AG04450 (cell line): ENCODE data around the gene SEC63. TPM values are rescaled to one million over a fixed set of nuclear protein-coding genes. Genes with fewer than 3 reads are reported as not detected.

ENCODE experiments used
- CTCF ChIA-PET: fragments of 300-600, 350-600 bp; formaldehyde crosslinking; extraction: SDS; loops from one replicate; lab custom pipeline; 2022; ENCODE audit warnings: antibody characterized with exemption, inconsistent platforms; lab: Charles Lee
- POLR2A ChIA-PET: fragments of 350-600 bp; formaldehyde crosslinking; extraction: SDS; loops from one replicate; lab custom pipeline; 2021; ENCODE audit warnings: antibody characterized with exemption, inconsistent platforms; lab: Yijun Ruan, JAX
- DNase-seq: peaks from one replicate; pipeline ENCODE4 v3.0.0-alpha.2; 2011; ENCODE audit warnings: low read depth, low spot score
- H3K27ac ChIP-seq: one replicate; pipeline ENCODE4 v1.5.1; 2012; ENCODE audit warnings: low read depth, low read length, control low read depth
- H3K27me3 ChIP-seq: one replicate; pipeline ENCODE4 v1.6.0; 2012; ENCODE audit warnings: low read length; ENCODE audit not compliant: control insufficient read depth, insufficient read depth
- H3K4me3 ChIP-seq: 2 replicates; pipeline ENCODE4 v1.5.1; 2011; ENCODE audit warnings: mild to moderate bottlenecking, low read depth, low read length, control low read depth
- H3K9me3 ChIP-seq: 2 replicates; pipeline ENCODE4 v1.5.1; 2012; ENCODE audit warnings: low read length; ENCODE audit not compliant: control insufficient read depth, insufficient read depth
- polyA plus RNA-seq: library from polyadenylated mRNA; depleted of rRNA; stranded (reverse); fragments of >200 nt; gene quantifications from 2 replicates; pipeline ENCODE4 v1.2.3, GENCODE V29; 2011
- TF ChIP-seq, protein P1 (sequence below): IDR thresholded peaks from 2 replicates; pipeline ENCODE4 v1.5.1; 2011; ENCODE audit warnings: low read depth, low read length, control low read depth, inconsistent platforms

Gene SEC63
- polyA plus RNA-seq, 1 experiment, result 90.9 TPM

DNA sequence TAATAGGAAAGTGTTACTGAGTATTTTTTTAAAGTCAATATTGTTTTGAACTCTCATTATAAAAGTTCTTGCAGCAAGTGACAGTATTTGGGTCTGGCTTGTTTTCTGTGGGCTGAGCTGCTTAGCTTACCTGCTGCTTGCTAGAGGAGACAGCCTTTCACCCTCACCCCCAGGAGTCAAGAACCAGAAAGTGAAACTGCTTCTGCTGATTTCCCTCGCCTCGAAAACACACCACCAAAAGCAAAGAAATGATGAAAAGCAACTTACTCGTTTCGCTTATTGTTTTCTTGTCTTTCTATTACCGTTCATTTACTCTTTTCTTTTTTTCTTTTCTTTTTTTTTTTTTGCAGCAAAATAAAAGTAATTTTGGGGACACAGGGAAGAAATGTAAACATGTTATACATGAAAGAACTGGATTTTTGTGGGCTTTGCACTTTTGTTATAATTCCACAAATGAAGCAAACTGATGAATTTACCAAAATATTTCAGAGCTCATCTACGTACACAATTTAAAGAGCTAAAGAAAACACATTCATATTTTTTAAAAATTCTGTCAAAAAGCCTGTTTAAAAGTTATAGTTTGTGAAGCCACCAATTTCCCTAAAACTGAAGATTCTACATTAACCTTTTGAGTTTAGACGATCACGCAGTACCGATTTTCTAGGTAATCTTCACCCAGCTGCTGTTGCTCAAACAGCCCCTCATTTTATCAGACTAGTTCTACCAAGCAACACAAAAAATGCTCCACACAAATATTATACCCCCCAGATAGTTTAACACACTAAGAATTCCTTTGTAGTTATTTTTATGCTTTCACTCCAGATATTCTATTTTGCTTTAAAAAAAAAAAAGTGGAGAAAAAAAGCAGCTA lies 135.6 kb downstream of the SEC63 start:
- CTCF ChIA-PET, result interaction anchor here (1.2 kb wide), 1 partner anchor 26 kb away, joined by 4 read pairs; no protein-coding TSS in a partner anchor
- POLR2A ChIA-PET, result no interaction called here
- Histone ChIP-seq H3K4me3 (no peak overlapping the region), H3K27ac (no peak overlapping the region), H3K9me3 (no peaks in the 10 kb centered on the region), H3K27me3 (peaks cover 14% of the 10 kb centered on the region)
- DNase-seq, result no peak
- TF ChIP-seq, protein P1, sequence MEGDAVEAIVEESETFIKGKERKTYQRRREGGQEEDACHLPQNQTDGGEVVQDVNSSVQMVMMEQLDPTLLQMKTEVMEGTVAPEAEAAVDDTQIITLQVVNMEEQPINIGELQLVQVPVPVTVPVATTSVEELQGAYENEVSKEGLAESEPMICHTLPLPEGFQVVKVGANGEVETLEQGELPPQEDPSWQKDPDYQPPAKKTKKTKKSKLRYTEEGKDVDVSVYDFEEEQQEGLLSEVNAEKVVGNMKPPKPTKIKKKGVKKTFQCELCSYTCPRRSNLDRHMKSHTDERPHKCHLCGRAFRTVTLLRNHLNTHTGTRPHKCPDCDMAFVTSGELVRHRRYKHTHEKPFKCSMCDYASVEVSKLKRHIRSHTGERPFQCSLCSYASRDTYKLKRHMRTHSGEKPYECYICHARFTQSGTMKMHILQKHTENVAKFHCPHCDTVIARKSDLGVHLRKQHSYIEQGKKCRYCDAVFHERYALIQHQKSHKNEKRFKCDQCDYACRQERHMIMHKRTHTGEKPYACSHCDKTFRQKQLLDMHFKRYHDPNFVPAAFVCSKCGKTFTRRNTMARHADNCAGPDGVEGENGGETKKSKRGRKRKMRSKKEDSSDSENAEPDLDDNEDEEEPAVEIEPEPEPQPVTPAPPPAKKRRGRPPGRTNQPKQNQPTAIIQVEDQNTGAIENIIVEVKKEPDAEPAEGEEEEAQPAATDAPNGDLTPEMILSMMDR, result no peak

DNA sequence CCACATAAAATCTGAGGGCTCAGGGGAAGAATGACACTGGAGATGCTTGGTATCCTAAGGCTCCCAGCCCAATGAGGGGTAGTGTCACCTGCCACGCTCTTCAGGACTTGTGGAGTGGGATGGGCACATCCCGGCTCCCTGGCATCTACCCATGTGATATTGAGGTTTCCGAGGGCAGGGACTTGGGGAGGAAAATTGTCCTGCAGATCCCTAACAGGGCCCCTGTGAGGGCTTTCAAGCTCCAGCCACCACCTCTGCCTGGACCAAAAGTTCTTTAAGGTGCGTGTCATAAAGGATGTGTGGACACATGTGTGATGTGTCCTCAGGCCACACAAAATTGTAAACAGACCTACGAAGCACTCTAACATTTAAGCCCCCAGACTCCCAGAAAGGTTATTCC lies 136.4 kb downstream of the SEC63 start:
- DNase-seq, result no peak
- ChIA-PET CTCF (interaction anchor here (1.2 kb wide), 1 partner anchor 27 kb away, joined by 6 read pairs; no protein-coding TSS in a partner anchor), POLR2A (no interaction called here)
- TF ChIP-seq, protein P1, result no peak
- Histone ChIP-seq H3K27me3 (peaks cover 15% of the 10 kb centered on the region), H3K27ac (no peak overlapping the region), H3K9me3 (no peaks in the 10 kb centered on the region), H3K4me3 (no peak overlapping the region)

DNA sequence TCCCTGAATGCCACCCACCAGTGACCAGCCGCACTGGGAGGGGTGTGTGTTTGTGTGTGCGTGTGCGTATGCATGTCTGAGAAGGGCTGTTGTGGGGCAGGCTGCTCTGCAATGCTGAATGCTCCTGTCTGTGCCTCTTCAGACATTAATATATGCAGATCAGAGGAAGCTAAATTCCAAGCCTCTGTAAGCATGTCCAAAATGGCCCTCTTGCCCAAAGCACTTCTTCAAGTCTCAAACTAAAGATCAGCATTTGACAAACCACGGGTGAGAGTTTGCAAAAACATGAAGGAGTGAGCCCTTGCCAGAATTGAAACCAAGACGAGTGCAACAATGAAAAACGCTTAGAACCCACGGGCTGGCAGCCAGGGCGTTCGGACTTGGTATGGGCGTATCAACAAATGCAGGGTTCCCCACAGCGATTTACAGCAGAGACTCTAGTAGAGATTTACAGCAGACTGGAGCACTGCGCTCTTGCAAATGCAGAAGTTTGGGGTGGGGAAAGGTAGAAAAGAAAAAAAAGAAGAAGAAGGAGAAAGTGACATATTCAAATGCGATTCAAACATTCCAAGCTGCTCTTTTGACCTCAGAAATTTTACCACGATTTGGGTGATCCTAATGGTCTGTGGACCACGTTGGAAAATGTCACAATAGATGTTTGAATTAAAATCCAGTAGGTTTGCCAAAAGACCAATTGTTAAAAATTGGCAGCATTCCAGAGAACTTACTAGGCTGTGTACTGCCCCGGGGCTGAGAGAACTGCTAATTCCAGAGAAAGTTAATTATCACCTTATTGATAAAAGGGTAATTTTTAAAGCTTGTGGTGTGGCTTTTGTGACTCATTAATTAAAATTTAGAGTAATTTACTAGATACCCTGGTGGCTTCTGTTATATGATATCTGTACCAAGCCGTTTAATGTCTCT lies 137.4 kb downstream of the SEC63 start:
- ChIA-PET CTCF (interaction anchor here (1.2 kb wide), 1 partner anchor 28 kb away, joined by 6 read pairs; no protein-coding TSS in a partner anchor), POLR2A (no interaction called here)
- TF ChIP-seq, protein P1, result no peak
- no peak for DNase-seq
- H3K27me3 ChIP-seq, result peaks cover 20% of the 10 kb centered on the region
- no peaks in the 10 kb centered on the region for H3K9me3 ChIP-seq
- no peak overlapping the region; the same call in 1 of the 2 replicates for H3K4me3 ChIP-seq
- H3K27ac ChIP-seq, result no peak overlapping the region

DNA sequence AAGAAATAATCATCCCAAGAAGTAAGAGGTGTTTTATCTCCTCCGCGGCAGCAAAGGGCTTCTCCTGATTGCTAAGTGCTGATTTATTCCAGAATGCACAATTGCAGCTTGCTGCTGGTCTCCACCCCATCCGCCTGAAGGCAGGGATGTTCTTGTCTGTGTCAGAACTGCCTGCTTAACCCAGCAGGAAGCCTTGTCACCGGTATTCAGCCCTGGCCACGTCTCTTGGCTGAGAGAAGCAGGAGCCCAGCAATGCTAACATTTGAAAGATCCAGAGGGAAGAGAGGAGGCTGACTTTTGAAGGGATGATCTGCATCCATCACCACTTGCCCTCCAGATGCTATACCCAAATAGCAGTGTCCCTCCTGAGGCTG lies 138.1 kb downstream of the SEC63 start:
- POLR2A ChIA-PET, result no interaction called here
- H3K4me3 ChIP-seq, result no peak overlapping the region

More for the DNA sequence above, 138.1 kb downstream of the SEC63 start:
- Histone ChIP-seq H3K9me3 (no peaks in the 10 kb centered on the region), H3K27me3 (peaks cover 19% of the 10 kb centered on the region), H3K27ac (no peak overlapping the region)
- TF ChIP-seq, protein P1, result no peak
- DNase-seq, result no peak
- CTCF ChIA-PET, result no interaction called here
